GM18511 (cell line): ENCODE measurements around the gene PRR5L.

ENCODE experiments used
- ATAC-seq: cut with Tn5 transposase; IDR thresholded peaks from one replicate; pipeline ENCODE4 v1.9.1; 2021; ENCODE audit warnings: mild to moderate bottlenecking, moderate library complexity; ENCODE audit not compliant: unreplicated experiment

PRR5L gene

DNA sequence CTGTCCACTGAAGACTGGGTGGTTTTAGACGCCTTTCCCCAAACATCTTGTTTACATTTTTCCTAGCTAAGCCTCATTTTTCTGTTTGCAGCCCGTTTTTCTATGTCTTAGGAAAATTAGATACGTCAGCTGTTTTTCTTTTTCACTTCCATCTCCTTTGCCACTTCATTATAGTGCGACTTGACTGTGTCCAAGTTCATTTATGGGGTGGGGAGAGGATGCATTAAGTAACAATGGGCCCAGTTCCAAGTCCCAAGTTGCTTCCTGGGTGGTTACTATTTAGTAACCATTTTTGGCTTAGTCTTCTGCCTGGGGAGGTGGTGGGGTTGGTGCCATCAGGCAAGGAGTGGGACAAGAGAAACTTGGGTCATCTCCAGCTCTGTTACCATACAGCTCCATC lies 131.0 kb downstream of the PRR5L start:
- ATAC-seq = no peak

DNA sequence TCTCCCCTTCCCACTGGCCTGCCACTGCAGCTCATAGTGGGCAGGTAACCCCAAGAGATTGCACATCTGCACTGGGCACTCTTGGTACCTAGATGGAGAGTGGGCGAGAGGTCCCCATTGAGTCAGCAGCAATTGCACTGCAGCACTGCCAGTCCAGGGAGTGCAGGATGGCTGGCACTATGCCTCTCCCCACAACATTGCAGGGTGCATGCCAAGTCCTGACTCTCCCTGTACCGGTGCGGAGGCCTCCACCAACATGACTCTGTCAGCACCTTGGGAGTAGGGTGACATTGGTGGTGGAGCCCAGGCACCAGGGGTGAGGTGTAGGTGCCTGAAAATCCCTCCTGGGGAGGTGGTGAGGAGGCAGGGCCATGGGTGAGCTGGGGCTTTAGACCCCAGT lies 131.8 kb downstream of the PRR5L start:
- ATAC-seq = no peak

DNA sequence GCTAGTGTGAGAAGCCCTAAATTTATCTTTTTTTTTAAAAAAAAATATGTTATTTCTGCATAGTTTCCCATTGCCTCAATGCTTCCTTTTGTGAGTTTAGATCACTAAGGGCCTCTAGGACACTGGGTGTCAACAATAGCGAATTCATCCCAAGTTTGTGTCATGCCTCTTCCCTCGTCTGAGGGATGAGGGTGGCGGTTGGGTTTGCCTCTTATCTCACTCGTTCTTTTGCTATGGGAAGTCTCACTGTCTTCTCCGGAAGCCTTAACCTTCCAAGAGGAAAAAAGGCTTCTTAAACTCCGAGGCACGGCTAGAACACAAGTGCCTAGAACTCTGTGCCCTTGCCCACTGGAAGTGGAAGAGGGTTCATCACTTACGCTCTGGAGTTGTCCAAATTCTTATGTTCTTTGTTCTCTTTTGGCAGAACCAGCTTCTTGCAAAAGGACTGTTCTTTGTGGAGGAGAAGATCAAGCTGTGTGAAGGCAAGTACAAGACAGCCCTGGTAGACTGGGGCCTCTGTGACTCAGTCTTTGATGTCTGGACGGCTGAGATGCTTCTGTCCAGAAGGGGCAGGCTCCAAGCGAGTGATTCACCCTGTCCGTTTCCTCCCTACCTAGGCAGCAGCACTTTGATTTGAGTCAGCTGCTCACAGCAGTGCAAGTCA lies 135.5 kb downstream of the PRR5L start:
- no peak for ATAC-seq

DNA sequence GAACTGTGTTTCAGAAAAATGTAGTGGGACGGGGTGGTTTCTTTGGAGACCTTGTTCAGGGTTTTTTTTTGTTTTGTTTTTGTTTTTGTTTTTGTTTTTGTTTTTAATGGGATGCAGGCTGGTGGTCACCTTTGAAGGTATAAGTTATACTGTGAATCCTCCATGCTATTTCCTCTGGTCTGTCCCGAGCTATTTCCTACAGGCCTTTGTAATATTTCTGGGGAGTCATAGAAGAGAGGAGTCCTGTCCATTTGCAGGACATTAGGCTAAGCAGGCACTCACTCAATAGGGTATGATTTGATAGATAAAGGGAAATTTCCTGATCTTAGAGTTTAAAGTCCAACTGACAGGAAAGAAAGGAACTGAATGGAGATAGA lies 136.0 kb downstream of the PRR5L start:
- ATAC-seq = no peak

DNA sequence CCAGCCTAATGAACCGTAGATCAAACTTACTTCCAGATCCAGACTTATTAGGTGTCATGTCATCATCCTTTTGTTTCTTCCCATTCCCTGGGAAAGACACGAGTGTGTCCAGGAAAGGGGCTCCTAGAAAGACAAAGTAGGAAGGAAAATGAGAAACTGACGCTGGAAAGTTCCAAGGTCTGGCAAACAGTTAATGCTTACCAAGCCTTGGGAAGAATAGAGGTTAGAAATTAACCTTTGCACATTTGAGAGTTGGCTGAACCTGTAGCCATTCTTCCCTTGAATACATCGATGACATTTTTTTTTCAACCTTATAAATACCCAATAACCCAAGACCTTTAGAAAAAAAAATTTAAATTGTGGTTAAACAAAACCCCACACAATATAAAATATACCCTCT lies 136.7 kb downstream of the PRR5L start:
- no peak for ATAC-seq

DNA sequence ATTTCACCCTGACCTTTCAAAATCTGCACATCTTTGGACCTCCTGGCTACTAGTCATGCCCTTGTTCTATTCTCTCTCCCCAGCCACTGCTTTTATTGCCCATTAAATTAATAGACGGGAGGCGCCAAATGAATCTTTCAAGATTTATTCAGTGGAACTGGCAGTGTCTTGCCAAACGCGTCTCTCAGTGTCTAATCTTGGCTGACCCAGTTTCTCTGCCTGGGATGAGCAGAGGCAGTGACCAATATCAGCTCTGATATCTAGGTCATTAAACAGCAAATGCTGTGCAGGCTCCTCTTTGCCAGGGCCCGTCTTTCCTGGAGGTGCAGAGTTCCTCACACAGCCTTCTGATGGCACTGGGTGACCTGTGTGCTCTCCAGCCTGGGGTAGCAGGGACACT lies 140.0 kb downstream of the PRR5L start:
- no peak for ATAC-seq

DNA sequence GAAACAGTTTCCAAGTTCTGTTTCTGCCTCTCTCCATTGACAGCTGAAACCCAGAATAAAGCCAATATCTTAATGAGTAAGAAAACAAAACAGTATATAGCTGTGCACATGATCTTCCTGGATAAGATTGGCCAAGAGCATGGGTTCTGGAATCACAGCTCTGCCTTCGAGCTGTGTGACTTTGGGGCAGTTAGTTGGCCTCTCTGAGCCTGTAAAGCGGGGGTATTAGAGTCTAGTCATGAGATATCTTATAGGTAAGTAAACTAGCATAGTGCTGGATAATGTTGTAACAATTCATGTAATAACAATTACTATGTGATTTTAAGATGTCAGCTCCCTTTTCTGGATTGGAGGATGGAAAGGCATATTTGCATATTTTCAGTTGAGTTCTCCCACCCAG lies 140.5 kb downstream of the PRR5L start:
- no peak for ATAC-seq

DNA sequence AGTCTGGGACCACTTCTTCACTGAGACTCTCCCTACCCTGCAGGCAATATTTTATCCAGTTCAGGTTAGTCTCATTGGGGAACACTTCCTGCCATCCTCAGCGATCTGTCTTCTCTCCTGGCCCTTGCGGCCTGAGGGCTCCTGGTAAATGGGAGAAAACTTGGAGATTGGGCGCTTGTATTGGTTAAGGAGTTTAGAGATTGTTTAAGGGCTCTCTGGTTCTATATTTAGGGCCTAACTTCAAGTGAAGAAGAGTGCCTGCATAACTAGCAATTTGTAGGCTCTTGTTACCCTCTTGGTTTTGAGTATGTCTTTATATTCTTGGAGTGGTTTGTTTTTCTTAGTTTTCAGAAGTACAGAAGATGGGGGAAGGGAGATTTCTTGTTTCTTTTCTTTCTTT lies 141.3 kb downstream of the PRR5L start:
- no peak for ATAC-seq

DNA sequence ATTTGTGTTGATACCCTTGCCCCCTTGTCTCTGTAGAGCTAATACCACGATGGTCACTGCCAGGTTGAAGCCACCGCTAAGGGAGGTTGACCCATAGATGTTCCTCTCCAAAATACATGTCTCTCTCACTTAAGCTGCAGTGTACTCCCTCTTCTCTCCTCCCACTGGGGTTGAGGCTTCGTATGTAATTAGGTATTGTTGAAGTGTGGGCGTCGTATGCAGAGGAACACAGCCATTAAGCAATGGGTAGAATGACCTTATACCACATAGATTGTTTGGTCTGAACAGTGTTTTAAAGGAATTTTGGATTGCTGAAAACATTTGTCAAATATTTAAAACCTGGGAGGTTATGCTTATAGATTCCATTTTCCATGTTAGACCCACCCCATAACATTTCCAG lies 142.0 kb downstream of the PRR5L start:
- ATAC-seq = no peak

DNA sequence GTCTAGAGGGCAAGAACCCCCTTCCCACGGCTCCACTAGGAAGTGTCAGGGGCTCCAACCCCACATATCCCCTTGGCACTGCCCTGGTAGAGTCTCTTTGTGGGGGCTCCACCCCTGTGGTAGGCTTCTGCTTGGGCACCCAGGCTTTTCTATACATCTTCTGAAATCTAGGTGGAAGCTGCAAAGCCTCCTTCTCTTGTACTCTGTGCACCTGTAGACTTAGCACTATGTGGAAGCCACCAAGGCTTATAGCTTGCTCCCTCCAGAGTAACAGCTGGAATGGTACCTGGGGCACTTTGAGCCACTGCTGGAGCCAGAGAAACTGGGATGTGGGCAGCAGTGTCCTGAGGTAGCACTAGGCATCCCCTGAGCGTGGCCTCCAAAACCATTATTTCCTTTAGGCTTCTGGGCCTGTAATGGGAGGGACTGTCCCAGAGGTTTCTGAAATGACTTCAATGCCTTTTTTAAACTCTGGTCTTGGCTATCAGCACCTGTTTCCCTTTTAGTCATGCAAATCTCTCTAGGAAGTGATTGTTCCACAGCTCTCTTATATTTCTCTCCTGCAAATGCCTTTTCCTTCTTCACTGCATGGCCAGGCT lies 145.6 kb downstream of the PRR5L start:
- ATAC-seq = peak; percentile 99

DNA sequence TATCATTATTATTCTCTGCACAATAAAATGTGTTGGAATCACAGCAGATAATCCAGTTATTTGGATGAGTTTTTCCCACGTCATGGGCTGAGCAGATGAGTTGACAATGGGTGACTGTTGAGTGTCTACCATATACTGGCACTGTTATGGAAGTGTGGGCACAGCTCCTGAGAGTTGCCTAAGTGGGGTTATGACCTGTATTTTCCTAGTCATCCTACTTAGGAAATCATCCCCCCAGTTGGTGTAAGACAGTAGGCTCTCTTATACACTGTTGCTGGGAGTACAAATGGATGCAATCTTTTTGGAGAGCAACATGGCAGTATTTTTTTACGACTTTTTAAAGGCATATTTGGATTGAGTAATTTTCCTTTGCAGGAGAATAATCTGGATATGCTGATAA lies 147.6 kb downstream of the PRR5L start:
- ATAC-seq = no peak

DNA sequence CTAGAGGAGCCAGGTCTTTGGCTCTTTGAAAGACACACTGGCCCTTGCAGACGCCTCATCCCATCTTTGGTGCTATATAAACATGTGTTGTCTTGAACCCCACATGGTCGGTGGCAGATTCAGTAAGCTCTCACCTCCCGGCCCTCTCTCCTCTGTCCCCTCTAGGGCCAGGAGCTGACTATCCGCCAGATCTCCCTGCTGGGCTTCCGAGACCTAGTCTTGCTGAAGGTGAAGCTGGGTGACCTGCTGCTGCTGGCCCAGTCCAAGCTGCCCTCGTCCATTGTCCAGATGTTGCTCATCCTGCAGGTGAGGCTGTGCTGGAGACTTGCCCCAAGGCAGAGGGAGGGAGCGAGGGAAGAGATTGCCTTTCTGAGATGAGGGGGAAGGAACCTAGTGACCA lies 150.0 kb downstream of the PRR5L start:
- no peak for ATAC-seq

DNA sequence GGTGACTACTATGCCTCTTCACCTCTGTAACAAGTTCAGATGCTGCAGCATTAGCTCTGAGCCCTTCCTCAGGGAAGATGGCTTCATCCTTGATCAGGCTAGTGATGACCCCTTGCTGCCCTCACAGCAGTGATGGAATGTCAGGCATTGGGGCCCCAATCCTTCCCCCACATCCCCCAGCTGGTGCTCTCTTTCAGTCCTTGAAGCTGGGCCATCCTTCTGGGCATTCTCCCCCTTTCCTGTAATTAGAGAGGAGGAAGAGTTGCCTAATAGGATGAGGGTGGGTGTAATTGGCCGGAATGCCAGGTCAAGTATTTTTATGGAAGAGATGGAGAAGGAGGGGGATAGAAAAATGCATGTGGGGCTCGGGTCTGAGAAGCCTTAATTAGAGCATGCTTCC lies 151.4 kb downstream of the PRR5L start:
- ATAC-seq = no peak

DNA sequence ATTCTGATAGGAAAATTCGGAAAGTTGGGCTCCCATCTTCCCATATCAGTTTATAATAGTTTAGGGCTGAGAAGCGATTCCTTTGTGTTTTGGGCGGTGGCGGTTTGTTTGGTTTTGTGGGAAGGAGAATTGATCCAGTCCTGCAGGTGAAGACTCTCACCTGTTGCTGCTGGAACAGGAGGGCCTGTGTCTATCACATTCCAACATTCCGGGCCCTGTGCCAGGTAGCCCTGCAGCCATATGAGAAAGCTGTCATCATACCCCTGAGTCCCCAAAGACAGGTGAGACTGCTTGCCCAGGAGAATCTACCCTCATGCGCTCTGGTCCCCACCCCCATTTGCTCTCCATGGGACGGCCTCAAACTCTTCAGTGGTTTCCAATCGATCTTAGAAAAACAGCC lies 151.9 kb downstream of the PRR5L start:
- no peak for ATAC-seq

DNA sequence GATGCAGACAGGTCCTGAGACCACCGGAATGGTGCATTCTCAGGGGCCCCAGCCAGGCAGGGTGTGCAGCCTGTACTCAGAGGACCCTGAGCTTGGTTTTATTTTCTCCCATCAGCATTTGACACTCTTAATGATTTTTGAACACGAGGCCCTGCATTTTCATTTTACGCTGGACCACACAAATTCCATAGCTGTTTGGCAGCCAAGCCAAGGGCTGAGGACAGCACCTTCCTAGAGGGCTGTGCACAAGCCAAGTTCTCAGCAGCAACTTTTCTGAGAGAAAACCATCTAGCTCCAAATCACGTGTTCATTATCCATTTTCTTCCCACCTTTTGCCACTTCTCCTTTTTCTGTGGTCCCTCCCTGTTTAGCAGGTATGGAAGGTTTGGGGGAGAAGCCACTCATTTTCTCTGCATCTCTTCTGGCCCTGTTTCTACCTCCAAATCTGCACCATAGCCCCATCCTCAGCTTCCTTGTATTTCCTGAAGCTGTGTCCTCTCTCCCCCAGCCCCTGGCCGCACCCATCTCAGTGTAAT lies 153.5 kb downstream of the PRR5L start:
- peak; percentile 19 for ATAC-seq

DNA sequence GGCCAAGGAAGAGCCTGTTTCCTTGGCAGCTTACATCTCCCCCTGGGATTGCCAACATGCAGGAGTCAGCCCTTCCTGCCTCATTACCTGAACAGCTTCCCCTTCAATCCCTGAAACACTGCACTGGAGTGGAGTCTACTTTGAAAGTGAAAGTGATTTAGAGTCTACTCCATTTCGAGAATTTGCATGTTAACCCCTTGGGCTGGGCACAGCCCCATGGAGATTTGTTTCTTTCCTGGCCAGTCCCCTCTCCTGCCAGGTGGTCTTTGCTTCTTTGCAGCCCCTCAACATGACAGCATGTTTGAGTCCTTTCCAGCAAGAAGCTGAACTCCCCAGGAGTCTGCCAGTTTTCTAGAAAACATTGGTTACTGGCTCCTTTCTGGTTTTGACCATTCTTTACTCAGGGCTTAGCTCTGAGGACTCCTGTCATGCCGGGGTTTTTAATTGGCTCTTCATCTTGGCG lies 154.1 kb downstream of the PRR5L start:
- peak; percentile 71 for ATAC-seq

DNA sequence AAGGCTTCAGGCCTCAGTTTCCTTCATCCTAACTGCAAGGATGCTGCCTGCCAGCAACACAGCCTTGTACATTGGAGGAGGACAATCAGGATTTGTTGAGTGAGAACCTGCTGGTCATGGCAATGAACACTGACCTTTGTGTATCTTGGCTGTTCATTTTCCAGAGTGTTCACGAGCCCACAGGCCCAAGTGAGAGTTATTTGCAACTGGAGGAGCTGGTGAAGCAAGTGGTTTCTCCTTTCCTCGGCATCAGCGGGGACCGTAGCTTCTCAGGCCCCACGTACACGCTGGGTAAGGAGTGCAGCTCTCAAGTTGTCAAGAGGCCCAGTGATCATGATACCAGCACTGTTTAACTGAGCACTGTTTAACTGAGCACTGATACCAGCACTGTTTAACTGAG lies 155.0 kb downstream of the PRR5L start:
- ATAC-seq = no peak

DNA sequence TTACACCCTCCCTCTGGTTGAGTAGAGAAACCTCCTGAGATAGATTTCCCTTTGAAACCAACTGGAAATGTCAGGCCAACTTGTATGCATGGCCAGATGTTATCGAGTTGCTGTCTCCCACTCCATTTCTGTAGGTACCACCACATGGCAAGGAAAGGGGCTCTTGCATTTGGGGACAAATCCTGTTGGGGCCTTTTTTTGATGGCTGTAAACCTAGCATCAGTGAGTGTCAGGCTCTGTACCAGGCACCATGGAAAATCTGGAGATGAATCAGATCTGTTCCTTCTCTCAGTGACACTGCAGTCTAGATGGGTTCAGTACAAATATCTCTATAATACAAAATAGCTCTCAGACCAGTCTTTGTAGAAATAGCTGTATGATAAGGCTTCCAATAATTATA lies 155.6 kb downstream of the PRR5L start:
- no peak for ATAC-seq

DNA sequence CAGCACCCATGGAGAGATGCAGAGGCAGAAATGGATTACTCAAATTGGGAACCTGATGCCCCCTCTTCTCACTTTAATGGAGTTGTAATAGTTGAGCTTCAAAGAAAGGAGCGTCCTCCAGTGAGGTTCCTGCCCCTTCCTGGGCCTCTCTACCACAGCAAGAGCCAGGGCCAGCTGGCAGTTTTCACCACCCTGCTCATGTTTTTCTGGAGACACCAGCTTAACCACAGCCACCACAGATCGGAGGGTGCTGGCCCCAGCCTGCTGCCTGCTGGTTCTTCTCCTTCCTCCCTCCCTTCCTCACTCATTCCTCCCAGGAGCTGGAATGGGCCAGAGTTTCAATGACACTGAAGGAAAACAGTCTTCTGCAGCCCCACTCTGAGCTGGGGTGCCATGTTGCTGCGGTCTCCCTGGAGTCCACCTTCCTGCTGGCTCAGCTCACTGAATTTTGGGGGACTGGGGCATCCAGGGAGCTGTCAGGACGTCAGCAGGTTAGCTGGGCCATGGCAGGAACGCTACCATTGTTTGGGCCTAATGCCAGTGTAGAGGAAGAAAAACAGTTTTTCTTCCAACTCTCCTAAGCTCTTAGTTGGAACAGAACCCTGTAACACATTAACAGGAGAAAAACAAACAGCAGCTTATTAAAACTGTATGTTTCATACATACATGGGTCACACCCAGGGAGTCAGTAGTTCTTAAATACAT lies 156.3 kb downstream of the PRR5L start:
- no peak for ATAC-seq

DNA sequence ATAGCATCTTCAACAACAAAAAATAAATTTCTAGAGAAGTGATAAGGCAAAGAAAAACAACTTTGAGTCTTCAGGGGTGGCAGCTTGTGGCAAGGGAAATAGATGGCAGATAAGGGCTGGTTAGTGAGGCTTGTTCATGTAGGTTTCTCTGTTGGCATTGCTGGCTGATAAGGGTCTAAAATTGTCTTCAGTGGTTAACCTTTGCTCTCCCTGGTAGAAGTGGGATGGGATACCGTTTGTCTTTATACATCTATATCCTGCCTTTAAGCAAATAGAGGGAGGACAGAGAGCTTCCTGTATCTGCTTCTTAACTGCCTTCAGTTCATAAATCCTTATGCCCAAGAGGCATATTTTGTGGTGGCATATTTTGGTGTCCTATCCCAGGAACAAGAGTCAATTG lies 156.9 kb downstream of the PRR5L start:
- ATAC-seq = no peak

DNA sequence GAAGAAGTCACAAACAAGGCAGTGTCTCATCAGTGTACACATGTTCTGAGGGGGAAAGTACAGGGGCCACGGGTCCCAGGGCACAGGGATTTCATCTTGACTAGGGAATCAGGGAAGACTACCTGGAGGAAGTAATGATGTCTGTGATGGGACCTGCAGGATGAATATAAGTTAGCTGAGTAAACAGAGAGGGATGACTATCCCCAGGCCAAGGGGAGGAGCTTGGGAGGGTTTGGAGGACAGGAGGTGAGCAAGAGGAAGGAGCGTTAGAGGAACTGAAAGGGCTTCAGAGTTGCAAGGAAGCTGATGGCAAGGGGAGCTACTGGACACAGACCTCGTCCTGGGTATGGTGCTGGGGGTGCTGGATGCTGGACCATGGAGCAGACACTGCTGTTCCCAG lies 157.6 kb downstream of the PRR5L start:
- ATAC-seq = peak; percentile 48

DNA sequence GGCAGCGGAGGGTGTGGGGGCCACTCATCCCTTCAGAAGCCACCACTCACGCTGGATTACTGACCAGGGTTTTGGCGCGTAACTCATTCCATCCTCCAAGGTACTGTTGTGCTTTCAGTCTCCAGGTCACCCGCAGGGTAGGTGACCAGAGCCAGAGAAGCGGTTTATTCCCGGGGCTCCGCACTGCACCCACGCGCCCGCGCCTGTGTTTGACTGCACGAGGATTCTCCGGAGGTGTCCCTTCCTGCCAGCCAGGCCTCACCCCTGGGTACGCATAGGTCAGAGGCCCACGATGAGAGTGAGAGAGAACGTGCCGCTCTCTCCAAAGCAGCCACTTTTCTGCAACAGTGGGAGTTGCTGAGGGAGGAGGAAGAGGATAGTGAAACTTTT lies 158.5 kb downstream of the PRR5L start:
- no peak for ATAC-seq
